Neural cell (in vitro differentiated cells): ENCODE results near the gene MN1. TPM values are rescaled to one million over a fixed set of nuclear protein-coding genes. Genes with fewer than 3 reads are reported as not detected.

Experiments
- H2AFZ ChIP-seq: fragments of 200-600, 300-800 bp; sonication (generic), shearing (Covaris generic); 2 replicates; pipeline ENCODE4 v1.6.0; 2014; ENCODE audit warnings: low read depth, mild to moderate bottlenecking, antibody characterized with exemption, low read length, moderate library complexity
- H3F3A ChIP-seq: fragments of 200-600 bp; shearing (Covaris generic); 2 replicates; pipeline ENCODE4 v1.6.1; 2016; ENCODE audit warnings: mild to moderate bottlenecking, moderate library complexity, mixed read lengths, antibody characterized with exemption, low read length; ENCODE audit not compliant: insufficient read depth, poor library complexity, severe bottlenecking
- H3K27ac ChIP-seq: fragments of 200-600, 300-800 bp; sonication (generic), shearing (Covaris generic); 2 replicates; pipeline ENCODE4 v1.5.1; 2014; ENCODE audit warnings: mild to moderate bottlenecking, low read length, moderate library complexity
- H3K27me3 ChIP-seq: fragments of 300-800, 200-600 bp; sonication (generic), shearing (Covaris generic); 2 replicates; pipeline ENCODE4 v1.6.0; 2014; ENCODE audit warnings: mild to moderate bottlenecking, low read depth, low read length, moderate library complexity; ENCODE audit not compliant: insufficient read depth
- H3K36me3 ChIP-seq: fragments of 300-800, 200-600 bp; sonication (generic), shearing (Covaris generic); 2 replicates; pipeline ENCODE4 v1.5.1; 2014; ENCODE audit warnings: mild to moderate bottlenecking, antibody characterized with exemption, low read length, moderate library complexity; ENCODE audit not compliant: insufficient read depth
- H3K4me2 ChIP-seq: fragments of 300-800, 200-600 bp; sonication (generic), shearing (Covaris generic); 2 replicates; pipeline ENCODE4 v1.6.0; 2014; ENCODE audit warnings: mild to moderate bottlenecking, low read length
- H3K4me3 ChIP-seq: fragments of 300-800, 200-600 bp; sonication (generic), shearing (Covaris generic); 2 replicates; pipeline ENCODE4 v1.5.1; 2014; ENCODE audit warnings: mild to moderate bottlenecking, low read length, moderate library complexity
- H3K79me2 ChIP-seq: fragments of 200-600 bp; shearing (Covaris generic); replicated peaks from 2 replicates; pipeline ENCODE4 v1.6.0; 2014; ENCODE audit warnings: mild to moderate bottlenecking, low read length, moderate library complexity; ENCODE audit not compliant: insufficient read depth
- H3K9ac ChIP-seq: fragments of 300-800, 200-600 bp; sonication (generic), shearing (Covaris generic); 2 replicates; pipeline ENCODE4 v1.6.1; 2016; ENCODE audit warnings: mild to moderate bottlenecking, low read length, mixed read lengths
- H3K9me2 ChIP-seq: fragments of 200-600 bp; shearing (Covaris generic); 2 replicates; pipeline ENCODE4 v1.6.1; 2016; ENCODE audit warnings: mild to moderate bottlenecking, low read length, mixed read lengths; ENCODE audit not compliant: insufficient read depth
- H3K9me3 ChIP-seq: fragments of 200-600, 300-800 bp; sonication (generic), shearing (Covaris generic); 2 replicates; pipeline ENCODE4 v1.6.1; 2016; ENCODE audit warnings: mild to moderate bottlenecking, mixed run types, low read length, moderate library complexity, mixed read lengths
- H4K20me1 ChIP-seq: fragments of 200-600 bp; shearing (Covaris generic); 2 replicates; pipeline ENCODE4 v1.6.1; 2016; ENCODE audit warnings: mild to moderate bottlenecking, mixed run types; ENCODE audit not compliant: insufficient read depth
- EP300 ChIP-seq: fragments of 450-650 bp; conservative IDR thresholded peaks from 2 replicates; pipeline ENCODE4 v1.6.1; 2014; ENCODE audit warnings: antibody characterized with exemption, mild to moderate bottlenecking, moderate library complexity; ENCODE audit not compliant: poor library complexity, severe bottlenecking
- EZH2 ChIP-seq: fragments of 200-600, 300-800 bp; shearing (Covaris generic), sonication (generic); IDR thresholded peaks from 2 replicates; pipeline ENCODE4 v1.6.1; 2014; ENCODE audit warnings: antibody characterized with exemption, low read length, borderline replicate concordance, mild to moderate bottlenecking; ENCODE audit not compliant: insufficient read depth, poor library complexity, severe bottlenecking
- MXI1 ChIP-seq: fragments of 450-650 bp; conservative IDR thresholded peaks from 2 replicates; pipeline ENCODE4 v1.6.1; 2014; ENCODE audit warnings: antibody characterized with exemption, mild to moderate bottlenecking; ENCODE audit not compliant: poor library complexity, severe bottlenecking
- POLR2AphosphoS5 ChIP-seq: IDR thresholded peaks from 2 replicates; pipeline ENCODE4 v1.6.1; 2012
- RAD21 ChIP-seq: fragments of 450-650 bp; conservative IDR thresholded peaks from 2 replicates; pipeline ENCODE4 v1.6.1; 2014; ENCODE audit warnings: antibody characterized with exemption, mild to moderate bottlenecking, moderate library complexity
- SMC3 ChIP-seq: fragments of 450-650 bp; conservative IDR thresholded peaks from 2 replicates; pipeline ENCODE4 v1.6.1; 2014; ENCODE audit warnings: antibody characterized with exemption, mild to moderate bottlenecking, moderate library complexity; ENCODE audit not compliant: poor library complexity
- TAF1 ChIP-seq: IDR thresholded peaks from 2 replicates; pipeline ENCODE4 v1.6.1; 2012; ENCODE audit warnings: low read depth
- polyA plus RNA-seq: library from polyadenylated mRNA; depleted of rRNA; stranded (reverse); fragments of >200 nt; gene quantifications from 2 replicates; pipeline ENCODE4 v1.2.3, GENCODE V29; 2014
- TF ChIP-seq, protein P1 (sequence below): IDR thresholded peaks from 2 replicates; pipeline ENCODE4 v1.6.1; 2012; ENCODE audit warnings: borderline replicate concordance
- TF ChIP-seq, protein P2 (sequence below): fragments of 450-650 bp; IDR thresholded peaks from 2 replicates; pipeline ENCODE4 v1.5.1; 2014; ENCODE audit warnings: antibody characterized with exemption, mild to moderate bottlenecking, moderate library complexity; ENCODE audit not compliant: poor library complexity, severe bottlenecking

MN1 gene
- polyA plus RNA-seq, 1 donor from 2014 or later: 7.3 TPM

DNA sequence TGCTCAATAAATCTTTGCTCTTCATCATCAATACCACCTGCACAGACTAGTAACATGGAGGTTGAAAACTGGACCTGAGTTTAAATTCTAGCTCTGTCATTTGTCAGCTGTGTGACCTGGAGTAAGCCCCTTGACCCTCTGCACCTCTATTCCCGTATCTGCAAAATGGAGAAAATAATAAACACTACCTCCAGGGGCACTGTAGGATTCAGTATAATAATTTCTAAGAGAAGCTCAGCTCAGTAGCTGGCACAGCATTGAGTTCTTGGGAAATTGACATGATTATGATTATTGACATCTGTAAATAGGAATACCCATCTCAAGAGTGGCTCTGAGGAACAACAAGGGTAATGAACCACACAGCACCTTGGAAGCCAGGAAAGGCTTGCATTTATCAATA, 78.4 kb downstream of the MN1 start:
- Histone ChIP-seq H3K4me2 (no peak overlapping the region), H3F3A (no peaks in the 10 kb centered on the region), H3K36me3 (no peaks in the 10 kb centered on the region), H3K27me3 (no peaks in the 10 kb centered on the region), H4K20me1 (no peaks in the 10 kb centered on the region), H2AFZ (no peak overlapping the region), H3K9ac (no peak overlapping the region), H3K4me3 (no peak overlapping the region), H3K27ac (no peak overlapping the region), H3K79me2 (no peaks in the 10 kb centered on the region), H3K9me2 (no peaks in the 10 kb centered on the region), H3K9me3 (no peaks in the 10 kb centered on the region)
- no peak for TF ChIP-seq RAD21
- TF ChIP-seq TAF1: no peak
- TF ChIP-seq, protein P1, sequence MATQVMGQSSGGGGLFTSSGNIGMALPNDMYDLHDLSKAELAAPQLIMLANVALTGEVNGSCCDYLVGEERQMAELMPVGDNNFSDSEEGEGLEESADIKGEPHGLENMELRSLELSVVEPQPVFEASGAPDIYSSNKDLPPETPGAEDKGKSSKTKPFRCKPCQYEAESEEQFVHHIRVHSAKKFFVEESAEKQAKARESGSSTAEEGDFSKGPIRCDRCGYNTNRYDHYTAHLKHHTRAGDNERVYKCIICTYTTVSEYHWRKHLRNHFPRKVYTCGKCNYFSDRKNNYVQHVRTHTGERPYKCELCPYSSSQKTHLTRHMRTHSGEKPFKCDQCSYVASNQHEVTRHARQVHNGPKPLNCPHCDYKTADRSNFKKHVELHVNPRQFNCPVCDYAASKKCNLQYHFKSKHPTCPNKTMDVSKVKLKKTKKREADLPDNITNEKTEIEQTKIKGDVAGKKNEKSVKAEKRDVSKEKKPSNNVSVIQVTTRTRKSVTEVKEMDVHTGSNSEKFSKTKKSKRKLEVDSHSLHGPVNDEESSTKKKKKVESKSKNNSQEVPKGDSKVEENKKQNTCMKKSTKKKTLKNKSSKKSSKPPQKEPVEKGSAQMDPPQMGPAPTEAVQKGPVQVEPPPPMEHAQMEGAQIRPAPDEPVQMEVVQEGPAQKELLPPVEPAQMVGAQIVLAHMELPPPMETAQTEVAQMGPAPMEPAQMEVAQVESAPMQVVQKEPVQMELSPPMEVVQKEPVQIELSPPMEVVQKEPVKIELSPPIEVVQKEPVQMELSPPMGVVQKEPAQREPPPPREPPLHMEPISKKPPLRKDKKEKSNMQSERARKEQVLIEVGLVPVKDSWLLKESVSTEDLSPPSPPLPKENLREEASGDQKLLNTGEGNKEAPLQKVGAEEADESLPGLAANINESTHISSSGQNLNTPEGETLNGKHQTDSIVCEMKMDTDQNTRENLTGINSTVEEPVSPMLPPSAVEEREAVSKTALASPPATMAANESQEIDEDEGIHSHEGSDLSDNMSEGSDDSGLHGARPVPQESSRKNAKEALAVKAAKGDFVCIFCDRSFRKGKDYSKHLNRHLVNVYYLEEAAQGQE: no peak
- TF ChIP-seq, protein P2, sequence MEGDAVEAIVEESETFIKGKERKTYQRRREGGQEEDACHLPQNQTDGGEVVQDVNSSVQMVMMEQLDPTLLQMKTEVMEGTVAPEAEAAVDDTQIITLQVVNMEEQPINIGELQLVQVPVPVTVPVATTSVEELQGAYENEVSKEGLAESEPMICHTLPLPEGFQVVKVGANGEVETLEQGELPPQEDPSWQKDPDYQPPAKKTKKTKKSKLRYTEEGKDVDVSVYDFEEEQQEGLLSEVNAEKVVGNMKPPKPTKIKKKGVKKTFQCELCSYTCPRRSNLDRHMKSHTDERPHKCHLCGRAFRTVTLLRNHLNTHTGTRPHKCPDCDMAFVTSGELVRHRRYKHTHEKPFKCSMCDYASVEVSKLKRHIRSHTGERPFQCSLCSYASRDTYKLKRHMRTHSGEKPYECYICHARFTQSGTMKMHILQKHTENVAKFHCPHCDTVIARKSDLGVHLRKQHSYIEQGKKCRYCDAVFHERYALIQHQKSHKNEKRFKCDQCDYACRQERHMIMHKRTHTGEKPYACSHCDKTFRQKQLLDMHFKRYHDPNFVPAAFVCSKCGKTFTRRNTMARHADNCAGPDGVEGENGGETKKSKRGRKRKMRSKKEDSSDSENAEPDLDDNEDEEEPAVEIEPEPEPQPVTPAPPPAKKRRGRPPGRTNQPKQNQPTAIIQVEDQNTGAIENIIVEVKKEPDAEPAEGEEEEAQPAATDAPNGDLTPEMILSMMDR: no peak

DNA sequence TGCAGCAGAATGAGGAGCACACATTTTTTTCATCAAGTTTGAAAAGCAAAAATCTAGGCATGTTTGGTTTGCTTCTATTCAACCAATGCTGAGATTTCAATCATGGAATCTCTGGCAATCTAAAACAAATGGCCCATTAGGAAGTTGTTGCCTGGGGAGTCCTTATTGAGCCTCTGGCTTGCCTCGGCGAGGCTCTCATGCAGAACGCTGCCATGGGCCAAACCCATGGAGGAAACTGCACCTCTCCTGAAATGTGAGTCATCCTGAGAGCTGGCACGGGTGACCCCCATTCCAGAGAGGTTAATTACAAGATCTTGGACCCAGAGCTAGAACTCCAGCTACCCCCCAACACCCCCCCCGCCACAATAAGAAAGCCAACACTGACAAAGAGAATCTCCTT, 80.7 kb downstream of the MN1 start:
- Histone ChIP-seq H3F3A (no peaks in the 10 kb centered on the region), H3K9ac (no peak overlapping the region), H3K27me3 (no peaks in the 10 kb centered on the region), H3K36me3 (no peaks in the 10 kb centered on the region), H3K4me3 (no peak overlapping the region), H3K9me3 (no peaks in the 10 kb centered on the region), H3K79me2 (no peaks in the 10 kb centered on the region), H4K20me1 (no peaks in the 10 kb centered on the region), H3K4me2 (no peak overlapping the region), H3K9me2 (no peaks in the 10 kb centered on the region), H3K27ac (no peak overlapping the region), H2AFZ (no peak overlapping the region)
- no peak for TF ChIP-seq POLR2AphosphoS5
- TF ChIP-seq, protein P1: no peak
- TF ChIP-seq, protein P2: no peak
- no peak for TF ChIP-seq SMC3
- no peak for TF ChIP-seq RAD21
- no peak for TF ChIP-seq EZH2
- no peak for TF ChIP-seq TAF1
- no peak for TF ChIP-seq EP300
- TF ChIP-seq MXI1: no peak
